SU-DHL-6 (cell line): Measurements from ENCODE around the gene ST3GAL3.

Experiments
- H2AFZ ChIP-seq: fragments of 200-600 bp; sonication (generic); 2 replicates; pipeline ENCODE4 v1.6.1; 2014; ENCODE audit warnings: low read depth, mild to moderate bottlenecking, moderate library complexity, mixed read lengths, antibody characterized with exemption, low read length; ENCODE audit not compliant: severe bottlenecking
- H3F3A ChIP-seq: fragments of 200-600 bp; shearing (Covaris generic); 2 replicates; pipeline ENCODE4 v1.6.0; 2016; ENCODE audit warnings: antibody characterized with exemption, mild to moderate bottlenecking; ENCODE audit not compliant: insufficient read depth
- H3K27ac ChIP-seq: fragments of 200-600 bp; sonication (generic); 2 replicates; pipeline ENCODE4 v1.5.1; 2016; ENCODE audit warnings: low read depth, mild to moderate bottlenecking, low read length, moderate library complexity, mixed read lengths
- H3K27me3 ChIP-seq: fragments of 200-600 bp; sonication (generic), shearing (Covaris generic); 2 replicates; pipeline ENCODE4 v1.6.0; 2014; ENCODE audit warnings: mild to moderate bottlenecking, low read length
- H3K36me3 ChIP-seq: fragments of 200-600 bp; sonication (generic); 2 replicates; pipeline ENCODE4 v1.6.1; 2014; ENCODE audit warnings: mild to moderate bottlenecking, low read length, mixed read lengths
- H3K4me2 ChIP-seq: fragments of 300-600, 200-600 bp; shearing (Covaris generic), sonication (generic); 2 replicates; pipeline ENCODE4 v1.6.0; 2014; ENCODE audit warnings: low read length, low read depth, mild to moderate bottlenecking; ENCODE audit not compliant: poor library complexity, severe bottlenecking
- H3K4me3 ChIP-seq: fragments of 200-600 bp; sonication (generic); 2 replicates; pipeline ENCODE4 v1.5.1; 2014; ENCODE audit warnings: antibody characterized with exemption, low read length, mild to moderate bottlenecking, mixed read lengths; ENCODE audit not compliant: insufficient read depth, poor library complexity, severe bottlenecking
- H3K79me2 ChIP-seq: fragments of 200-600 bp; sonication (generic); 2 replicates; pipeline ENCODE4 v1.6.1; 2014; ENCODE audit warnings: mild to moderate bottlenecking, low read length, moderate library complexity; ENCODE audit not compliant: insufficient read depth
- H3K9ac ChIP-seq: fragments of 200-600 bp; sonication (generic); 2 replicates; pipeline ENCODE4 v1.7.0; 2014; ENCODE audit warnings: mild to moderate bottlenecking, low read length
- H3K9me2 ChIP-seq: fragments of 200-600 bp; sonication (generic); replicated peaks from 2 replicates; pipeline ENCODE4 v1.6.1; 2014; ENCODE audit warnings: low read length; ENCODE audit not compliant: insufficient read depth
- H3K9me3 ChIP-seq: fragments of 200-600 bp; sonication (generic); 2 replicates; pipeline ENCODE4 v1.6.1; 2014; ENCODE audit warnings: low read length, mixed read lengths; ENCODE audit not compliant: insufficient read depth
- H4K20me1 ChIP-seq: fragments of 200-600 bp; sonication (generic); 2 replicates; pipeline ENCODE4 v1.6.1; 2014; ENCODE audit warnings: low read depth, mild to moderate bottlenecking, antibody characterized with exemption, low read length, moderate library complexity, mixed read lengths
- CTCF ChIP-seq: fragments of 200-600 bp; sonication (generic); IDR thresholded peaks from one replicate; pipeline ENCODE4 v1.5.1; 2017; ENCODE audit warnings: antibody characterized with exemption, mild to moderate bottlenecking, low read length, moderate library complexity; ENCODE audit not compliant: insufficient read depth, poor library complexity, severe bottlenecking
- EZH2phosphoT487 ChIP-seq: fragments of 200-600 bp; sonication (generic), shearing (Covaris generic); conservative IDR thresholded peaks from 2 replicates; pipeline ENCODE4 v1.6.1; 2018; ENCODE audit warnings: mild to moderate bottlenecking, antibody characterized with exemption, low read length, moderate library complexity, mixed read lengths

Gene ST3GAL3

GRCh38 chr1:43731867-43732531, 24.7 kb downstream of the ST3GAL3 start:
- Histone ChIP-seq H4K20me1 (no peaks in the 10 kb centered on the region), H3K4me2 (no peak overlapping the region), H3K9me3 (no peaks in the 10 kb centered on the region), H3K36me3 (no peaks in the 10 kb centered on the region), H3K27ac (no peak overlapping the region), H3K9me2 (no peaks in the 10 kb centered on the region), H3K4me3 (no peak overlapping the region), H3F3A (0 out of 2 replicates have a peak, but pooled peaks cover 4% of the 10 kb centered on the region), H3K9ac (no peak overlapping the region), H3K27me3 (no peaks in the 10 kb centered on the region), H3K79me2 (peaks cover 5% of the 10 kb centered on the region; the same call in 1 of the 2 replicates), H2AFZ (no peak overlapping the region)
- no peak for TF ChIP-seq EZH2phosphoT487
- TF ChIP-seq CTCF: no peak

GRCh38 chr1:43736819-43737218, 29.5 kb downstream of the ST3GAL3 start:
- peaks cover 5% of the 10 kb centered on the region; the same call in 1 of the 2 replicates for H3K79me2 ChIP-seq

GRCh38 chr1:43742026-43742425, 34.7 kb downstream of the ST3GAL3 start:
- Histone ChIP-seq H3F3A (no peaks in the 10 kb centered on the region), H3K27ac (no peak overlapping the region), H3K4me2 (no peak overlapping the region), H3K9me3 (no peaks in the 10 kb centered on the region), H3K79me2 (no peaks in the 10 kb centered on the region; the same call in 1 of the 2 replicates), H4K20me1 (no peaks in the 10 kb centered on the region), H3K9me2 (no peaks in the 10 kb centered on the region), H3K4me3 (no peak overlapping the region), H3K36me3 (peaks cover 3% of the 10 kb centered on the region; the same call in 1 of the 2 replicates), H3K27me3 (no peaks in the 10 kb centered on the region), H2AFZ (no peak overlapping the region), H3K9ac (no peak overlapping the region)
- TF ChIP-seq EZH2phosphoT487 (no peak), CTCF (no peak)

More at GRCh38 chr1:43736819-43737218, 29.5 kb downstream of the ST3GAL3 start:
- H3K36me3 ChIP-seq: peaks cover 3% of the 10 kb centered on the region; the same call in 1 of the 2 replicates
- no peaks in the 10 kb centered on the region for H3K9me3 ChIP-seq
- H4K20me1 ChIP-seq: no peaks in the 10 kb centered on the region
- H3K9ac ChIP-seq: no peak overlapping the region
- no peak overlapping the region for H3K27ac ChIP-seq
- no peaks in the 10 kb centered on the region for H3F3A ChIP-seq
- no peaks in the 10 kb centered on the region for H3K9me2 ChIP-seq
- H3K27me3 ChIP-seq: no peaks in the 10 kb centered on the region
- H3K4me3 ChIP-seq: no peak overlapping the region
- no peak overlapping the region for H3K4me2 ChIP-seq
- no peak for TF ChIP-seq CTCF
- no peak for TF ChIP-seq EZH2phosphoT487
- no peak overlapping the region for H2AFZ ChIP-seq
